Measurements from ENCODE around the gene NOC3L. TPM values are rescaled to one million over a fixed set of nuclear protein-coding genes. Genes with fewer than 3 reads are reported as not detected.

The NOC3L gene
- total RNA-seq, 3 donors from 2014 or later, result 7.4 to 11.9 (median 10.2) TPM

DNA sequence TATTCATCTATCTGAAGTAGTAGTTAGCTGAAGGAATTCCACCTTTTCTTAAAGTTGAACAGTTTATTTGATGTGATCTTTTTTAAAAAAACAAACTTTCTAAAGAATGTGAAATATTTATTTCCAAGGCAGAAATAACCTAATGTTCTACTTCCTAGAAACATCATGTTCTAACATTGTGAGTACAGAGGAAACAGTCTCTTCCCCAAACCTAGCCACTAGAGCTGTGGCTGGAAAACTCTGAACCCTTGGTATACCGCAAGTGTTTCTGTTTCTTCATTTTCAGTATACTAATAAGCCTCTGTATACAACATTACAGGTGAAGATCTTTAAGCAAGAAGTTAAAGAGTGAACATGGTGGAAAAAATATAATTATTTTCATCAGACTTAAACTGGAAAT lies 35.1 kb downstream of the NOC3L start:
- no peak for ATAC-seq
- intact Hi-C loops (cut with DNase I, micrococcal nuclease), result no loop called here

GRCh38 chr10:94324609-94325233 lies 38.0 kb downstream of the NOC3L start:
- Histone ChIP-seq H3K4me1 (ENCODE audit: low read depth) (no peaks in the 10 kb centered on the region), H3K9me3 (no peaks in the 10 kb centered on the region), H3K4me3 (no peak overlapping the region), H3K36me3 (ENCODE audit: low read depth) (peaks cover 11% of the 10 kb centered on the region)
- intact Hi-C loops (cut with DNase I, micrococcal nuclease), result no loop called here
- DNase-seq (no peak), ATAC-seq (no peak)
- TF ChIP-seq, protein P1, sequence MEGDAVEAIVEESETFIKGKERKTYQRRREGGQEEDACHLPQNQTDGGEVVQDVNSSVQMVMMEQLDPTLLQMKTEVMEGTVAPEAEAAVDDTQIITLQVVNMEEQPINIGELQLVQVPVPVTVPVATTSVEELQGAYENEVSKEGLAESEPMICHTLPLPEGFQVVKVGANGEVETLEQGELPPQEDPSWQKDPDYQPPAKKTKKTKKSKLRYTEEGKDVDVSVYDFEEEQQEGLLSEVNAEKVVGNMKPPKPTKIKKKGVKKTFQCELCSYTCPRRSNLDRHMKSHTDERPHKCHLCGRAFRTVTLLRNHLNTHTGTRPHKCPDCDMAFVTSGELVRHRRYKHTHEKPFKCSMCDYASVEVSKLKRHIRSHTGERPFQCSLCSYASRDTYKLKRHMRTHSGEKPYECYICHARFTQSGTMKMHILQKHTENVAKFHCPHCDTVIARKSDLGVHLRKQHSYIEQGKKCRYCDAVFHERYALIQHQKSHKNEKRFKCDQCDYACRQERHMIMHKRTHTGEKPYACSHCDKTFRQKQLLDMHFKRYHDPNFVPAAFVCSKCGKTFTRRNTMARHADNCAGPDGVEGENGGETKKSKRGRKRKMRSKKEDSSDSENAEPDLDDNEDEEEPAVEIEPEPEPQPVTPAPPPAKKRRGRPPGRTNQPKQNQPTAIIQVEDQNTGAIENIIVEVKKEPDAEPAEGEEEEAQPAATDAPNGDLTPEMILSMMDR (IDR thresholded peaks at IDR 0.05), result no peak

More for the DNA sequence above, 35.1 kb downstream of the NOC3L start:
- no peaks in the 10 kb centered on the region for H3K4me1 ChIP-seq (ENCODE audit: low read depth)
- no peak overlapping the region for H3K4me3 ChIP-seq
- H3K36me3 ChIP-seq (ENCODE audit: low read depth), result peaks cover 11% of the 10 kb centered on the region
- DNase-seq, result no peak
- no peaks in the 10 kb centered on the region for H3K9me3 ChIP-seq
- TF ChIP-seq, protein P1 (IDR thresholded peaks at IDR 0.05), result no peak

DNA sequence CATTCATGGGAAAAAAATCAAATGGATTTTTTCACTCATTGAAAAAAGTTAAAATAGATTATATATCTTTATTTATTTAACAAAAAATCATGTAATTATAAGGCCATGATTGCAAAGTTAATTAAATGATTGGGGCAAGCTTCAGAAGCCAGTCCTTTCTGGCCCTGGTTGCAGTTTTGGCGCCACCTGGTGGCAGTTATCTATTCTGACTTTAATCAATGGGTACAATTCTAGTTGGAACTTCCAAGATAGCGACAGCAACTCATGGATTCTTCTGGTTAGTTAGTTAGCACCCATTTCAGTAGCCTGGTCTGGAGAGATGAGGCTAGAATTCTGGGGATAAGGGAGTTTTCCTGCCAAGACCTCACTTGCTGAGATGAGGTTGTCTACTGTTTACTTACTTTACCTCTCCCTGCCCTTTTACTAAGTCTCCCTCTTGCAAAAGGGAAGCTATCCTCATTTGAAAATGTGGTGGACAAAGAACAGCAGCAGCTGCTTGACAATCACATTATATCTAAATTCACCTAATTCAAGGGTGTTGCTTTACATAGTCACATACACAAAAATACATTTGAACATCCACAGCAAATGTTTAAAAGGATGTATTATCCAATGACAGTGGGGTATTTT lies 42.3 kb downstream of the NOC3L start:
- TF ChIP-seq, protein P1 (IDR thresholded peaks at IDR 0.05), result peak; percentile 66
- peaks cover 11% of the 10 kb centered on the region for H3K36me3 ChIP-seq (ENCODE audit: low read depth)
- intact Hi-C loops (cut with DNase I, micrococcal nuclease), result no loop called here
- H3K9me3 ChIP-seq, result no peaks in the 10 kb centered on the region
- no peak overlapping the region for H3K4me3 ChIP-seq
- DNase-seq, result peak in 2 of 3 donors; percentile 55 to 87
- peak; percentile 71 for ATAC-seq
- H3K4me1 ChIP-seq (ENCODE audit: low read depth), result no peaks in the 10 kb centered on the region

DNA sequence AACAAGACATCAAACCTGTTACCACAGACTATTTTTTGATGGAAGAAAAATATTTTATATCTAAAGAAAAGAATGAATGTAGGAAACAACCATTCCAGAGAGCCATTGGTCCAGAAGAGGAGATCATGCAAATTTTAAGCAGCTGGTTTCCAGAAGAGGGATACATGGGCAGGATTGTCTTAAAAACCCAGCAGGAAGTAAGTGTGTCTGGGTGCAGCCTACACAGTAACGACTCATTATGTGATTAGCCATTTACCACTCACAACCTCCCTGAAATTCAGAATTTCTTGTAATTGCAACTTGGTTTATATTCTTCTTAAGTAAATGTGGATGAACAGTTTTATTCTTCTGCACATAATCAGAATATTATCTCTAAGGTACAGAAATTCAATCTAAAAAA lies 46.2 kb downstream of the NOC3L start:
- ATAC-seq (no peak), DNase-seq (no peak)
- Histone ChIP-seq H3K36me3 (ENCODE audit: low read depth) (no peaks in the 10 kb centered on the region), H3K4me1 (ENCODE audit: low read depth) (no peaks in the 10 kb centered on the region), H3K4me3 (no peak overlapping the region), H3K9me3 (no peaks in the 10 kb centered on the region)
- intact Hi-C loops (cut with DNase I, micrococcal nuclease), result loop anchor here in 1 of 2 donors (5.0 kb wide), 1 partner anchor 234 kb away; no protein-coding TSS in a partner anchor
- TF ChIP-seq, protein P1 (IDR thresholded peaks at IDR 0.05), result no peak

DNA sequence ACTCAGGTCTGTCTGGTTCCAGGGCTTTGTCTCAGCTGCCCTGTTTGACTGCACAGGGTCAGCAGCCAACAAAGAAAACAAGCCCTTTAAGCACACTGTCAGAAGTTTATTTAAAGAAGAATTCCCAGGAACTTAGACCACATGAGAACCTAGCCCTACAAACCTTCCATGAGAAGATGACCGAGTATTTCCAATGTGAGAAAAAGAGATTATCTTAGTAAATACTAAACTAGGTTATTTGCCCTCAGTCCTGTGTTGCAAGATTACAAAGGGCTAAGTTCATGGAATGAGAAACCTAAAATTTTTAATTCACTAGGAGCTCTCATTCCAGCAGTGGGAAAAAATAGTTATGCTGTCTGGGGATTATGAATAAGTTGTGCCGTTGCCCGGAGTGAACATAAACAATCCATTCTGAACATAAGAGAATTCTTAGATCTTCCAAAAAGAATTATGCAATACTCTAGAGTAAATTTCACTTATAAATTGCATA lies 46.7 kb downstream of the NOC3L start:
- Histone ChIP-seq H3K36me3 (ENCODE audit: low read depth) (no peaks in the 10 kb centered on the region), H3K4me1 (ENCODE audit: low read depth) (no peaks in the 10 kb centered on the region), H3K4me3 (no peak overlapping the region), H3K9me3 (no peaks in the 10 kb centered on the region)
- intact Hi-C loops (cut with DNase I, micrococcal nuclease), result loop anchor here in 1 of 2 donors (5.0 kb wide), 1 partner anchor 234 kb away; no protein-coding TSS in a partner anchor
- no peak for DNase-seq
- ATAC-seq, result no peak
- TF ChIP-seq, protein P1 (IDR thresholded peaks at IDR 0.05), result no peak
